ENCODE measurements around the gene SCD. TPM values are rescaled to one million over a fixed set of nuclear protein-coding genes. Genes with fewer than 3 reads are reported as not detected.

Gene SCD
- total and polyA plus RNA-seq, 2 of the 13 experiments (the other 11 are each of a cell fraction or from before 2014, with no cell fraction given), result 492 to 512 TPM

- H3K4me2 ChIP-seq (ENCODE audit: low read depth, low read length), result peak overlapping the region; percentile 83
- no peak for TF ChIP-seq KLF16 (CRISPR knock-in tag; IDR thresholded peaks at IDR 0.05)
- TF ChIP-seq ZBTB44 (CRISPR knock-in tag; IDR thresholded peaks at IDR 0.05), result no peak
- TF ChIP-seq ZNF441 (CRISPR knock-in tag; IDR thresholded peaks at IDR 0.05; ENCODE audit: borderline replicate concordance), result no peak
- no peak for TF ChIP-seq FOXA1 (IDR thresholded peaks at IDR 0.05)
- no peak for TF ChIP-seq FOXA1 (CRISPR knock-in tag; IDR thresholded peaks at IDR 0.05)
- TF ChIP-seq PHF21A (CRISPR knock-in tag; IDR thresholded peaks at IDR 0.05), result no peak
- TF ChIP-seq GFI1 (CRISPR knock-in tag; IDR thresholded peaks at IDR 0.05; ENCODE audit: borderline replicate concordance), result no peak
- no peak for TF ChIP-seq ATF1 (CRISPR knock-in tag; IDR thresholded peaks at IDR 0.05)
- no peak for TF ChIP-seq HOXA7 (CRISPR knock-in tag; IDR thresholded peaks at IDR 0.05)
- TF ChIP-seq, protein P1, sequence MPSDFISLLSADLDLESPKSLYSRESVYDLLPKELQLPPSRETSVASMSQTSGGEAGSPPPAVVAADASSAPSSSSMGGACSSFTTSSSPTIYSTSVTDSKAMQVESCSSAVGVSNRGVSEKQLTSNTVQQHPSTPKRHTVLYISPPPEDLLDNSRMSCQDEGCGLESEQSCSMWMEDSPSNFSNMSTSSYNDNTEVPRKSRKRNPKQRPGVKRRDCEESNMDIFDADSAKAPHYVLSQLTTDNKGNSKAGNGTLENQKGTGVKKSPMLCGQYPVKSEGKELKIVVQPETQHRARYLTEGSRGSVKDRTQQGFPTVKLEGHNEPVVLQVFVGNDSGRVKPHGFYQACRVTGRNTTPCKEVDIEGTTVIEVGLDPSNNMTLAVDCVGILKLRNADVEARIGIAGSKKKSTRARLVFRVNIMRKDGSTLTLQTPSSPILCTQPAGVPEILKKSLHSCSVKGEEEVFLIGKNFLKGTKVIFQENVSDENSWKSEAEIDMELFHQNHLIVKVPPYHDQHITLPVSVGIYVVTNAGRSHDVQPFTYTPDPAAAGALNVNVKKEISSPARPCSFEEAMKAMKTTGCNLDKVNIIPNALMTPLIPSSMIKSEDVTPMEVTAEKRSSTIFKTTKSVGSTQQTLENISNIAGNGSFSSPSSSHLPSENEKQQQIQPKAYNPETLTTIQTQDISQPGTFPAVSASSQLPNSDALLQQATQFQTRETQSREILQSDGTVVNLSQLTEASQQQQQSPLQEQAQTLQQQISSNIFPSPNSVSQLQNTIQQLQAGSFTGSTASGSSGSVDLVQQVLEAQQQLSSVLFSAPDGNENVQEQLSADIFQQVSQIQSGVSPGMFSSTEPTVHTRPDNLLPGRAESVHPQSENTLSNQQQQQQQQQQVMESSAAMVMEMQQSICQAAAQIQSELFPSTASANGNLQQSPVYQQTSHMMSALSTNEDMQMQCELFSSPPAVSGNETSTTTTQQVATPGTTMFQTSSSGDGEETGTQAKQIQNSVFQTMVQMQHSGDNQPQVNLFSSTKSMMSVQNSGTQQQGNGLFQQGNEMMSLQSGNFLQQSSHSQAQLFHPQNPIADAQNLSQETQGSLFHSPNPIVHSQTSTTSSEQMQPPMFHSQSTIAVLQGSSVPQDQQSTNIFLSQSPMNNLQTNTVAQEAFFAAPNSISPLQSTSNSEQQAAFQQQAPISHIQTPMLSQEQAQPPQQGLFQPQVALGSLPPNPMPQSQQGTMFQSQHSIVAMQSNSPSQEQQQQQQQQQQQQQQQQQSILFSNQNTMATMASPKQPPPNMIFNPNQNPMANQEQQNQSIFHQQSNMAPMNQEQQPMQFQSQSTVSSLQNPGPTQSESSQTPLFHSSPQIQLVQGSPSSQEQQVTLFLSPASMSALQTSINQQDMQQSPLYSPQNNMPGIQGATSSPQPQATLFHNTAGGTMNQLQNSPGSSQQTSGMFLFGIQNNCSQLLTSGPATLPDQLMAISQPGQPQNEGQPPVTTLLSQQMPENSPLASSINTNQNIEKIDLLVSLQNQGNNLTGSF (CRISPR knock-in tag; IDR thresholded peaks at IDR 0.05), result 0 out of 2 replicates have a peak, but pooled peaks have one; percentile 33
- 0 out of 2 replicates have a peak, but pooled peaks have one; percentile 22 for TF ChIP-seq ZNF414 (CRISPR knock-in tag; IDR thresholded peaks at IDR 0.05)
- no peak for TF ChIP-seq ZNF781 (CRISPR knock-in tag; IDR thresholded peaks at IDR 0.05; ENCODE audit: borderline replicate concordance, not compliant biosample characterization)
- 0 out of 2 replicates have a peak, but pooled peaks have one; percentile 38 for TF ChIP-seq FOXJ3 (CRISPR knock-in tag; IDR thresholded peaks at IDR 0.05; ENCODE audit: borderline replicate concordance)
- no peak for TF ChIP-seq KMT2B (CRISPR knock-in tag; IDR thresholded peaks at IDR 0.05)
- 0 out of 2 replicates have a peak, but pooled peaks have one; percentile 14 for TF ChIP-seq NCOA1 (CRISPR knock-in tag; IDR thresholded peaks at IDR 0.05)
- 0 out of 2 replicates have a peak, but pooled peaks have one; percentile 21 for TF ChIP-seq YEATS2 (CRISPR knock-in tag; IDR thresholded peaks at IDR 0.05; ENCODE audit: borderline replicate concordance)
Measured at GRCh38 chr10:100345570-100346330, 1.3 kb upstream of the SCD start.

More at GRCh38 chr10:100345570-100346330, 1.3 kb upstream of the SCD start:
- Histone ChIP-seq H3K36me3 (replicated peaks in 1 of 2; ENCODE audit: control insufficient read depth in 1 of 2, insufficient read depth in 2 of 2, low read length in 2 of 2) (peaks cover 9 to 28% of the 10 kb centered on the region in 2 experiments), H3K9me3 (ENCODE audit: low read length) (no peaks in the 10 kb centered on the region), H3K4me1 (ENCODE audit: insufficient read depth, low read length) (peaks cover 63% of the 10 kb centered on the region), H3K27me3 (ENCODE audit: control insufficient read depth in 1 of 2, insufficient read depth in 2 of 2, low read length in 2 of 2) (no peaks in the 10 kb centered on the region; a peak in 1 of 5 replicates), H2AFZ (ENCODE audit: low read length) (no peak overlapping the region), H4K20me1 (ENCODE audit: insufficient read depth, low read length) (peaks cover 30% of the 10 kb centered on the region), H3K27ac (ENCODE audit: extremely low read length, insufficient read depth, low read length) (peak overlapping the region; percentile 82), H3K4me3 (replicated peaks in 1 of 3; ENCODE audit: insufficient read depth in 1 of 3, low read depth in 2 of 3, low read length in 3 of 3) (peak overlapping the region; percentile 95 to 99 (median 95)), H3K79me2 (ENCODE audit: insufficient read depth, low read length) (peaks cover 47% of the 10 kb centered on the region), H3K9ac (ENCODE audit: insufficient read depth, low read depth, low read length) (peak overlapping the region; percentile 89)
- FAIRE-seq (no peak), DNase-seq (ENCODE audit: low spot score) (peak; percentile 58), ATAC-seq (peak; percentile 1; the same call in 1 of the 3 replicates)
- 6% methylated on average over 8 of the region's 9 CpGs for WGBS (ENCODE audit: low lambda C conversion rate)
- in situ Hi-C loops (cut with HindIII; ENCODE audit: extremely low pct_ligation_motif_present, low pct_unique_long_range_greater_than_20kb) (loop anchor here (25.0 kb wide), 1 partner anchor 542 kb away; no protein-coding TSS in a partner anchor), intact Hi-C loops (cut with micrococcal nuclease; ENCODE audit: unreplicated experiment) (no loop called here)
- TSS peak; percentile 85 for BruUV-seq (replicated peaks)
- CTCF ChIA-PET (ENCODE audit: low intra/inter-chr PET ratio, low total read pairs), result interaction anchor here (10.5 kb wide), 1 partner anchor 86 kb away, joined by 297 read pairs; no protein-coding TSS in a partner anchor
- POLR2A ChIA-PET, result interaction anchor here (1.2 to 12.6 kb wide), 11 partner anchors 8 to 173 kb away, joined by 3 to 287 read pairs (median 7); no protein-coding TSS in a partner anchor
